GM12878 (cell line): ENCODE results near the gene PLPP1. TPM values are rescaled to one million over a fixed set of nuclear protein-coding genes. Genes with fewer than 3 reads are reported as not detected.

Experiments
- ATAC-seq: fragments of 200-7000 bp; cut with Tn5 transposase; 3 replicates; pipeline ENCODE4 v1.9.1; 2020; ENCODE audit warnings: mild to moderate bottlenecking, moderate library complexity
- BruUV-seq: library from RNA; stranded (reverse); fragments of 400-500 nt; replicated peaks from 2 replicates; lab custom pipeline; 2021; lab: Mats Ljungman, UMichigan
- CTCF ChIA-PET: fragments of 300-600 bp; sonication (Branson Sonifier 250); formaldehyde crosslinking; extraction: SDS; loops from one replicate; lab custom pipeline; 2021; ENCODE audit warnings: inconsistent platforms; lab: Yijun Ruan, JAX
- POLR2A ChIA-PET: fragments of 350-600 bp; formaldehyde crosslinking; extraction: SDS; loops from one replicate; lab custom pipeline; 2021; ENCODE audit warnings: inconsistent platforms; lab: Charles Lee
- RAD21 ChIA-PET: fragments of 300-600 bp; sonication (Branson Sonifier 250); formaldehyde crosslinking; loops from one replicate; lab custom pipeline; 2023; ENCODE audit warnings: antibody characterized with exemption; ENCODE audit not compliant: unreplicated experiment; lab: Charles Lee
- SMC1A ChIA-PET: fragments of 300-600 bp; sonication (Branson Sonifier 250); formaldehyde crosslinking; loops from one replicate; lab custom pipeline; 2023; ENCODE audit not compliant: unreplicated experiment, uncharacterized antibody; lab: Charles Lee
- DNase-seq: peaks from one replicate; pipeline ENCODE4 v3.0.0-alpha.2; 2011; ENCODE audit warnings: low read depth, low spot score
- FAIRE-seq: peaks from 3 replicates; lab custom pipeline; 2011; peaks lifted over from hg19 to GRCh38; lab: Jason Lieb, UNC
- H2AFZ ChIP-seq: 2 replicates; pipeline ENCODE4 v1.6.0; 2011; ENCODE audit warnings: low read depth, low read length, control low read depth; ENCODE audit not compliant: control insufficient read depth
- H3K27ac ChIP-seq: 2 replicates; pipeline ENCODE4 v1.5.1; 2011; ENCODE audit warnings: control low read depth; ENCODE audit not compliant: control insufficient read depth, insufficient read depth
- H3K27me3 ChIP-seq, 2 experiments: replicated peaks in 1 of 2; 2 replicates each; pipeline versions ENCODE4 v1.6.0 to v1.6.1; 2011; ENCODE audit warnings: low read length in 1 of 2; ENCODE audit not compliant: control insufficient read depth in 2 of 2, insufficient read depth in 2 of 2
- H3K36me3 ChIP-seq, 2 experiments: 2 replicates each; pipeline ENCODE4 v1.5.1; 2011; ENCODE audit warnings: low read length in 1 of 2; ENCODE audit not compliant: control insufficient read depth in 2 of 2, insufficient read depth in 2 of 2
- H3K4me1 ChIP-seq: 2 replicates; pipeline ENCODE4 v1.6.1; 2011; ENCODE audit warnings: mild to moderate bottlenecking, low read length, moderate library complexity, mixed read lengths; ENCODE audit not compliant: control insufficient read depth, insufficient read depth
- H3K4me2 ChIP-seq: 2 replicates; pipeline ENCODE4 v1.6.0; 2011; ENCODE audit warnings: control low read depth; ENCODE audit not compliant: control insufficient read depth, insufficient read depth
- H3K4me3 ChIP-seq: fragments of 200-600 bp; sonication (generic); 2 replicates; pipeline ENCODE4 v1.5.1; 2016
- H3K79me2 ChIP-seq: 2 replicates; pipeline ENCODE4 v1.6.0; 2011; ENCODE audit warnings: low read length; ENCODE audit not compliant: control insufficient read depth, insufficient read depth
- H3K9ac ChIP-seq: 2 replicates; pipeline ENCODE4 v1.8.0; 2011; ENCODE audit warnings: low read length, control low read depth, mixed read lengths; ENCODE audit not compliant: control insufficient read depth, insufficient read depth
- H3K9me3 ChIP-seq: replicated peaks from 3 replicates; pipeline ENCODE4 v1.5.1; 2011; ENCODE audit warnings: mild to moderate bottlenecking, low read length; ENCODE audit not compliant: control insufficient read depth, insufficient read depth
- H4K20me1 ChIP-seq: 2 replicates; pipeline ENCODE4 v1.6.0; 2011; ENCODE audit not compliant: control insufficient read depth, insufficient read depth
- GATAD2B ChIP-seq: fragments of 450-650 bp; conservative IDR thresholded peaks from 2 replicates; pipeline ENCODE4 v1.6.1; 2017; ENCODE audit warnings: low read depth, mild to moderate bottlenecking, moderate library complexity
- NFIC ChIP-seq: IDR thresholded peaks from 2 replicates; pipeline ENCODE4 v1.6.1; 2012; ENCODE audit warnings: low read depth, mild to moderate bottlenecking, inconsistent platforms, low read length, moderate library complexity
- TCF7 ChIP-seq: IDR thresholded peaks from 2 replicates; pipeline ENCODE4 v1.6.1; 2014; ENCODE audit warnings: antibody characterized with exemption, borderline replicate concordance
- WGBS: methylation state at CpG from one replicate; pipeline ENCODE4 v1.1.6; 2016; ENCODE audit warnings: low lambda C conversion rate; ENCODE audit not compliant: insufficient replicate concordance, insufficient coverage; ENCODE audit errors: missing lambda C conversion rate; 5-methylcytosine and 5-hydroxymethylcytosine counted together
- in situ Hi-C: fragments of 300-500 bp; cut with MboI; formaldehyde crosslinking; loops from 9 replicates; pipeline ENCODE4 v1.14.3; 2018; ENCODE audit warnings: mixed read lengths
- intact Hi-C: fragments of 100-400 bp; cut with micrococcal nuclease; formaldehyde crosslinking; loops from one replicate; pipeline ENCODE4 v1.14.2; 2022; ENCODE audit not compliant: unreplicated experiment
- polyA plus RNA-seq, 11 experiments: library from polyadenylated mRNA; depleted of rRNA in 4 of 11; unstranded in 6 of 11; stranded (reverse) in 5 of 11; fragments of >200 nt; fragmentation: Nextera tagmentation in 4 of 11; fragmentation: Illumina TruSeq in 1 of 11; extraction: Ambion mirVana in 4 of 11; extraction: Trizol in 1 of 11; gene quantifications; 1 replicate in 1 of 11; 2 replicates in 10 of 11; pipeline versions ENCODE4 v1.2.1 to v1.2.3, GENCODE V29; 2011 to 2016; ENCODE audit warnings: inconsistent platforms in 2 of 11, missing spikeins in 2 of 11, low read depth in 1 of 11
- total RNA-seq, 4 experiments: library from RNA; depleted of rRNA in 3 of 4; stranded (reverse); fragments of >200 nt in 3 of 4; fragmentation: Illumina TruSeq in 1 of 4; extraction: Trizol in 1 of 4; gene quantifications; 2 replicates each; pipeline versions ENCODE4 v1.2.1 to v1.2.3, GENCODE V29; 2013 to 2021
- TF ChIP-seq, protein P1 (sequence below): fragments of 450-650 bp; formaldehyde crosslinking; IDR thresholded peaks from 2 replicates; pipeline ENCODE4 v1.4.0; 2020; ENCODE audit warnings: mild to moderate bottlenecking, moderate library complexity

The PLPP1 gene
- total and polyA plus RNA-seq, 10 of the 15 experiments (the other 5 are each of a cell fraction or from before 2014, with no cell fraction given): 3.0 to 11.3 (median 8.1) TPM

DNA sequence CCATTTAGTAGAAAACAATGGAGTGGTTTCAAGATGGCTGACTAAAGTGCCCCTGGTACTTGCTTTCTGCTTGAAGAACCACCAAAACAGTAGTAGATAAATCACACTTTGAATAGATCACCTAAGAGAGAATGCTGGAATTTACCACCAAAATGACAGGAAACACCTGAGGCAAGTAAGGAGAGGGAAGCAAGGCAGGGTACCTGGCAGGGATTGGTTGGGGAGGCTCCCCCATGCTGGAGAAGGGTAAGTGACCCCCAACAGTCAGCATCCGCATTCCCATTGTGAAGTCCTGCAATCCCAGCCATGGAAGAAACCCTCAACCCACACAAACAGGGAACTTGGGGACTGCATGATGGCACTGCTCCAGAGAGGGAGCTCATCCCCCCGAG, 105.5 kb downstream of the PLPP1 start (continued):
- no peak for TF ChIP-seq NFIC
- TF ChIP-seq, protein P1, sequence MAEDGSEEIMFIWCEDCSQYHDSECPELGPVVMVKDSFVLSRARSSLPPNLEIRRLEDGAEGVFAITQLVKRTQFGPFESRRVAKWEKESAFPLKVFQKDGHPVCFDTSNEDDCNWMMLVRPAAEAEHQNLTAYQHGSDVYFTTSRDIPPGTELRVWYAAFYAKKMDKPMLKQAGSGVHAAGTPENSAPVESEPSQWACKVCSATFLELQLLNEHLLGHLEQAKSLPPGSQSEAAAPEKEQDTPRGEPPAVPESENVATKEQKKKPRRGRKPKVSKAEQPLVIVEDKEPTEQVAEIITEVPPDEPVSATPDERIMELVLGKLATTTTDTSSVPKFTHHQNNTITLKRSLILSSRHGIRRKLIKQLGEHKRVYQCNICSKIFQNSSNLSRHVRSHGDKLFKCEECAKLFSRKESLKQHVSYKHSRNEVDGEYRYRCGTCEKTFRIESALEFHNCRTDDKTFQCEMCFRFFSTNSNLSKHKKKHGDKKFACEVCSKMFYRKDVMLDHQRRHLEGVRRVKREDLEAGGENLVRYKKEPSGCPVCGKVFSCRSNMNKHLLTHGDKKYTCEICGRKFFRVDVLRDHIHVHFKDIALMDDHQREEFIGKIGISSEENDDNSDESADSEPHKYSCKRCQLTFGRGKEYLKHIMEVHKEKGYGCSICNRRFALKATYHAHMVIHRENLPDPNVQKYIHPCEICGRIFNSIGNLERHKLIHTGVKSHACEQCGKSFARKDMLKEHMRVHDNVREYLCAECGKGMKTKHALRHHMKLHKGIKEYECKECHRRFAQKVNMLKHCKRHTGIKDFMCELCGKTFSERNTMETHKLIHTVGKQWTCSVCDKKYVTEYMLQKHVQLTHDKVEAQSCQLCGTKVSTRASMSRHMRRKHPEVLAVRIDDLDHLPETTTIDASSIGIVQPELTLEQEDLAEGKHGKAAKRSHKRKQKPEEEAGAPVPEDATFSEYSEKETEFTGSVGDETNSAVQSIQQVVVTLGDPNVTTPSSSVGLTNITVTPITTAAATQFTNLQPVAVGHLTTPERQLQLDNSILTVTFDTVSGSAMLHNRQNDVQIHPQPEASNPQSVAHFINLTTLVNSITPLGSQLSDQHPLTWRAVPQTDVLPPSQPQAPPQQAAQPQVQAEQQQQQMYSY (CRISPR knock-in tag): no peak

DNA sequence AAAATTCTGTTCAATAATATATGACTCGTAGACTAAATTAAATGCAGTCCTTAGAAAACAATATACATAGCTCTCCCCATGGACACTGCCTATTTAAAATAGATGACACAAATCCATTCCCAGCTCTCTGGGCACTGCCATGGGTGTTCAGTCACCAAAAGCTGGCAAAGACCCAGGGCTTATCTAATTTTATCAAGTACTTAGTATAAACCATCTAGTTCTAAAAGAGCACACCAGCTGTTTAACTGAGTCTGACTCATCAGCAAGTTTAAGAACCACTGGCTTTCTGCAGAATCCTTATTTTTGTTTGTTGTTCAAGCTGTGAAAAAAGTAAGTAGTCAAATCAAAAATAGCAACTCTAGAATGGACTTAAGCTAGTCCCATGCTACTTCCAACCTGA, 107.6 kb downstream of the PLPP1 start:
- CTCF ChIA-PET: interaction anchor here (1.0 kb wide), 2 partner anchors 9 to 21 kb away, joined by 3 read pairs; no protein-coding TSS in a partner anchor
- H4K20me1 ChIP-seq: no peaks in the 10 kb centered on the region
- no peak for ATAC-seq
- no peak overlapping the region for H3K4me3 ChIP-seq
- H3K79me2 ChIP-seq: no peaks in the 10 kb centered on the region
- no TSS peak for BruUV-seq
- RAD21 ChIA-PET: no interaction called here
- no peak for FAIRE-seq
- POLR2A ChIA-PET: no interaction called here
- H3K27me3 ChIP-seq: no peaks in the 10 kb centered on the region
- H3K4me1 ChIP-seq: no peaks in the 10 kb centered on the region
- H2AFZ ChIP-seq: no peak overlapping the region
- no peak overlapping the region for H3K9ac ChIP-seq
- intact Hi-C loops (no loop called here), in situ Hi-C loops (no loop called here)
- WGBS: 96% methylated on average over 1 of the region's 1 CpG
- H3K27ac ChIP-seq: no peak overlapping the region
- TF ChIP-seq TCF7 (no peak), GATAD2B (no peak)
- peaks cover 12 to 34% of the 10 kb centered on the region in 2 experiments for H3K36me3 ChIP-seq
- no peaks in the 10 kb centered on the region; the same call in 2 of the 3 replicates for H3K9me3 ChIP-seq
- H3K4me2 ChIP-seq: no peak overlapping the region
- SMC1A ChIA-PET: interaction anchor here (0.6 kb wide), 1 partner anchor 21 kb away, joined by 3 read pairs; no protein-coding TSS in a partner anchor
- DNase-seq: no peak
